Cardiac muscle cell (in vitro differentiated cells and primary cell): ENCODE results near the gene FAM168A. TPM values are rescaled to one million over a fixed set of nuclear protein-coding genes. Genes with fewer than 3 reads are reported as not detected.

Experiments
- DNase-seq, 2 donors: peaks; one replicate each; pipeline versions ENCODE4 v3.0.0 to v3.0.0-alpha.2; 2010 to 2017; ENCODE audit warnings: low read depth in 1 of 2, low spot score in 1 of 2
- H3K27ac ChIP-seq: fragments of 200-600 bp; sonication (generic); 2 replicates; pipeline ENCODE4 v1.5.1; 2016
- H3K27me3 ChIP-seq: fragments of 200-600 bp; sonication (generic); 2 replicates; pipeline ENCODE4 v1.6.0; 2016; ENCODE audit warnings: control low read depth
- H3K36me3 ChIP-seq: fragments of 200-600 bp; sonication (generic); 2 replicates; pipeline ENCODE4 v1.5.1; 2016; ENCODE audit warnings: control low read depth
- H3K4me1 ChIP-seq: fragments of 200-600 bp; sonication (generic); 2 replicates; pipeline ENCODE4 v1.8.1; 2017; ENCODE audit warnings: low read depth, mild to moderate bottlenecking, mixed run types
- H3K4me3 ChIP-seq: fragments of 200-600 bp; sonication (generic); 2 replicates; pipeline ENCODE4 v1.5.1; 2016; ENCODE audit warnings: mild to moderate bottlenecking
- H3K9me3 ChIP-seq: fragments of 200-600 bp; sonication (generic); 2 replicates; pipeline ENCODE4 v1.5.1; 2017; ENCODE audit warnings: low read depth, mild to moderate bottlenecking, control low read depth
- CTCF ChIP-seq: IDR thresholded peaks from 2 replicates; pipeline ENCODE4 v1.5.1; 2012; ENCODE audit warnings: low read depth, mild to moderate bottlenecking, low read length
- polyA plus RNA-seq: library from polyadenylated mRNA; unstranded; fragments of >200 nt; fragmentation: Nextera tagmentation; extraction: Ambion mirVana; gene quantifications from 2 replicates; pipeline ENCODE4 v1.2.1, GENCODE V29; 2016
- total RNA-seq: library from RNA; depleted of rRNA; stranded (reverse); fragments of >200 nt; gene quantifications from 2 replicates; pipeline ENCODE4 v1.2.3, GENCODE V29; 2016

The FAM168A gene
- total and polyA plus RNA-seq, 2 experiments from 2014 or later: 9.7 to 32.4 TPM

- DNase-seq: no peak
- no peaks in the 10 kb centered on the region for H3K27me3 ChIP-seq
- no peak for TF ChIP-seq CTCF
- no peaks in the 10 kb centered on the region for H3K9me3 ChIP-seq
- no peak overlapping the region for H3K4me3 ChIP-seq
- H3K27ac ChIP-seq: no peak overlapping the region
- no peaks in the 10 kb centered on the region for H3K36me3 ChIP-seq
- peaks cover 29% of the 10 kb centered on the region for H3K4me1 ChIP-seq
Measured at GRCh38 chr11:73553266-73553665, 44.6 kb downstream of the FAM168A start.

GRCh38 chr11:73551677-73552076, 46.2 kb downstream of the FAM168A start:
- Histone ChIP-seq H3K36me3 (no peaks in the 10 kb centered on the region), H3K4me1 (peaks cover 29% of the 10 kb centered on the region), H3K9me3 (no peaks in the 10 kb centered on the region), H3K4me3 (no peak overlapping the region), H3K27ac (peak overlapping the region; percentile 33), H3K27me3 (no peaks in the 10 kb centered on the region)
- TF ChIP-seq CTCF: no peak
- DNase-seq: peak in 1 of 2 donors; percentile 75

- no peak for TF ChIP-seq CTCF
- Histone ChIP-seq H3K4me1 (peaks cover 12% of the 10 kb centered on the region), H3K27ac (no peak overlapping the region), H3K36me3 (no peaks in the 10 kb centered on the region), H3K9me3 (no peaks in the 10 kb centered on the region), H3K27me3 (no peaks in the 10 kb centered on the region), H3K4me3 (no peak overlapping the region)
- DNase-seq: no peak
Measured at GRCh38 chr11:73549376-73549775, 48.5 kb downstream of the FAM168A start.

DNA sequence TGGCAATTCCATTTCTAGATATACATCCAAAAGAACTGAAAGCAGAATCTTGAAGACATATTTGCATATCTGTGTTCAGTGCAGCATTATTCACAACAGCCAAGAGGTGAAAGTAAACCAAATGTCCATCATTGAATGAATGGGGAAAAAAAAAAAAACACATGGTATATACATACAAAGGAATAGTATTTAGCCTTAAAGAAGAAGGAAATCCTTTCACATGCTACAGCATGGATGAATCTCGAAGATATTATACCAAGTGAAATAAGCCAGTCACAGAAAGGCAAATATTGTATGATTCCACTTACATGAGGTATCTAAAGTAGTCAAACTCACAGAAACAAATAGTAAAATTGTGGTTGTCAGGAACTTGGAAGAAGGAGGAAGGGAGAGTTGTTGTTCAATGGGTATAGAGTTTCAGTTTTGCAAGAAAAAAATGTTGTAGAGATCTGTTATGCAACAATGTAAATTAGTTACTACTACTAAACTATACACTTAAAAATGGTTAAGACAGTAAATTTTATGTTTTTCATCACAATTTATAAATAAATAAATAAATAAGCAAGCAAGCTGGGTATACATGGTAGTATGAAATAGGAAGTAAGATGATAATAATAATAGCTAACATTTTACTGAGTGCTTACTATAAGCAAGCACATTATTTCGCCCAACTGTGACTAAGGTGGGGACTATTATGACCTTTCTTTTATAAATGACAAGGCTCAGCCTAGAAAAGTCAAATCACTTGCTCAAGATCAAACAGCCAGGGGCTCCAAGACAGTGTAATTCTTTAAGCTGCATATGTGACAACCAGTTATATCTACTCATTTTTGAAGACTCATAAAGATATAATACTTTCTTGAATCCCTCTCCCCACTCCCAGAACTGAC, 50.0 kb downstream of the FAM168A start:
- Histone ChIP-seq H3K27ac (no peak overlapping the region), H3K4me1 (peaks cover 12% of the 10 kb centered on the region), H3K4me3 (no peak overlapping the region), H3K9me3 (no peaks in the 10 kb centered on the region), H3K27me3 (no peaks in the 10 kb centered on the region), H3K36me3 (no peaks in the 10 kb centered on the region)
- TF ChIP-seq CTCF: no peak
- no peak for DNase-seq

GRCh38 chr11:73542175-73542574, 55.7 kb downstream of the FAM168A start:
- no peaks in the 10 kb centered on the region for H3K36me3 ChIP-seq
- DNase-seq: peak in 1 of 2 donors; percentile 67
- H3K4me1 ChIP-seq: peaks cover 7% of the 10 kb centered on the region
- no peaks in the 10 kb centered on the region for H3K9me3 ChIP-seq
- TF ChIP-seq CTCF: no peak
- H3K27ac ChIP-seq: no peak overlapping the region
- H3K4me3 ChIP-seq: no peak overlapping the region
- H3K27me3 ChIP-seq: no peaks in the 10 kb centered on the region
